ENCODE data around the gene OVOL1.

OVOL1 gene

GRCh38 chr11:65797711-65798110, 10.8 kb downstream of the OVOL1 start:
- DNase-seq (ENCODE audit: low read depth), result no peak
- H3K4me3 ChIP-seq (ENCODE audit: low read depth, low read length), result no peak overlapping the region
- no peak for TF ChIP-seq CTCF (IDR thresholded peaks at IDR 0.05; ENCODE audit: control insufficient read depth, extremely low read depth, insufficient read depth)

- H3K4me3 ChIP-seq (ENCODE audit: low read depth, low read length), result no peak overlapping the region
- no peak for DNase-seq (ENCODE audit: low read depth)
- TF ChIP-seq CTCF (IDR thresholded peaks at IDR 0.05; ENCODE audit: control insufficient read depth, extremely low read depth, insufficient read depth), result no peak
Observed at GRCh38 chr11:65798882-65799281, 12.0 kb downstream of the OVOL1 start.

- no peak overlapping the region for H3K4me3 ChIP-seq (ENCODE audit: low read depth, low read length)
- no peak for TF ChIP-seq CTCF (IDR thresholded peaks at IDR 0.05; ENCODE audit: control insufficient read depth, extremely low read depth, insufficient read depth)
- DNase-seq (ENCODE audit: low read depth), result no peak
Observed at GRCh38 chr11:65801153-65801987, 14.5 kb downstream of the OVOL1 start.

GRCh38 chr11:65802841-65803240, 16.0 kb downstream of the OVOL1 start:
- no peak for TF ChIP-seq CTCF (IDR thresholded peaks at IDR 0.05; ENCODE audit: control insufficient read depth, extremely low read depth, insufficient read depth)
- no peak for DNase-seq (ENCODE audit: low read depth)
- H3K4me3 ChIP-seq (ENCODE audit: low read depth, low read length), result no peak overlapping the region

GRCh38 chr11:65803797-65804492, 17.1 kb downstream of the OVOL1 start:
- DNase-seq (ENCODE audit: low read depth), result no peak
- TF ChIP-seq CTCF (IDR thresholded peaks at IDR 0.05; ENCODE audit: control insufficient read depth, extremely low read depth, insufficient read depth), result no peak

GRCh38 chr11:65806979-65807378, 20.1 kb downstream of the OVOL1 start:
- DNase-seq (ENCODE audit: low read depth), result no peak
- no peak overlapping the region for H3K4me3 ChIP-seq (ENCODE audit: low read depth, low read length)

More at GRCh38 chr11:65803797-65804492, 17.1 kb downstream of the OVOL1 start:
- no peak overlapping the region for H3K4me3 ChIP-seq (ENCODE audit: low read depth, low read length)

More at GRCh38 chr11:65806979-65807378, 20.1 kb downstream of the OVOL1 start:
- no peak for TF ChIP-seq CTCF (IDR thresholded peaks at IDR 0.05; ENCODE audit: control insufficient read depth, extremely low read depth, insufficient read depth)
